ENCODE data around the gene C1D. TPM values are rescaled to one million over a fixed set of nuclear protein-coding genes. Genes with fewer than 3 reads are reported as not detected.

The C1D gene
- total and polyA plus RNA-seq, 2 experiments from 2014 or later, result 30.1 to 39.7 TPM

DNA sequence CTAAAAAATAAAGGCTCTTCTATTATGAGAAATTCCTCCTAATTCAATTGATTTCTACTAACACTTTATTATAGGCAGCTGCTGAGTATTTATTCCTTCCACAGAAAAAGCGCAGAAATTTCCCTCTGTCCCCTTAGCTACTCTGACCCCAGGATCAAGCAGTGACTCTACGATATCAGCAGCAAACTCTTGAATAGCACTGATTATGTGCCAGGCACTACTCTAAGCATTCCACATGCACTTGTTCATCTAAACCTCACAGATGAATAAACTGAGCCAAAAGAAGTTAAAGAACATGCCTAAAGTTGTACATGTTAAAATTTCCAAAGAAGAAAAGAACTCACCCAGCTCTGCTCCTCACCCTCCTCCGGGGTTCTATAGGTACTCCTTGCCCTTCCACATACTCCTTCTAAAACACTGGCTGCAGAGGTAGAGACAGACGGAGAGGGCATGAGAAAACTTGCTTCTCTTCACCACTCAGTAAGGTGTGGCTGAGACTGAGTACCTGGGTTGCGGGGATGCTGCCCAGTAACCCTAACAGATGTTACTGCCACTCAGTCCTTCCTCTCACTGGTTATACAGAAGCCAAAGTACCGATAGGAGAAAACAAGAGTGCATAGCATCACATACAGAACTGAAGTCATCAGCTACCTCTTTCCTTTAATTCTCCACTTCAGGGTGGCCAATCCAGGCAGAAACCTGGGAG, 9.9 kb downstream of the C1D start:
- H2AFZ ChIP-seq, result no peak overlapping the region
- Mint-ChIP-seq H3K4me1 (peaks cover 4% of the 10 kb centered on the region; the same call in 2 of the 3 replicates), H3K9me3 (no peaks in the 10 kb centered on the region), H3K27me3 (ENCODE audit: insufficient read depth, low read depth, poor library complexity) (no peaks in the 10 kb centered on the region), H3K4me3 (no peak overlapping the region), H3K27ac (no peak overlapping the region), H3K36me3 (ENCODE audit: low read depth) (no peaks in the 10 kb centered on the region)
- no peak for ATAC-seq
- H3K4me2 ChIP-seq, result no peak overlapping the region
- H3K79me2 ChIP-seq (replicated peaks; ENCODE audit: insufficient read depth), result peaks cover 100% of the 10 kb centered on the region
- H3K36me3 ChIP-seq (ENCODE audit: insufficient read depth), result no peaks in the 10 kb centered on the region
- DNase-seq (ENCODE audit: low spot score), result no peak
- no peak overlapping the region for H3K27ac ChIP-seq (ENCODE audit: low read depth)
- no peaks in the 10 kb centered on the region for H3K4me1 ChIP-seq (ENCODE audit: insufficient read depth)
- no peaks in the 10 kb centered on the region for H3K27me3 ChIP-seq (ENCODE audit: insufficient read depth)
- H3K9me2 ChIP-seq (ENCODE audit: insufficient read depth), result no peaks in the 10 kb centered on the region
- TF ChIP-seq ZNF331 (CRISPR knock-in tag; IDR thresholded peaks at IDR 0.05; ENCODE audit: low read depth) (no peak), ZNF114 (CRISPR knock-in tag; IDR thresholded peaks at IDR 0.05) (no peak), JUNB (IDR thresholded peaks at IDR 0.05; ENCODE audit: unreplicated experiment) (no peak), CREB1 (CRISPR knock-in tag; IDR thresholded peaks at IDR 0.05; ENCODE audit: low read depth) (no peak), EZH2phosphoT487 (IDR thresholded peaks at IDR 0.05; ENCODE audit: unreplicated experiment) (no peak), NANOG (IDR thresholded peaks at IDR 0.05; ENCODE audit: borderline replicate concordance) (no peak)
- TF ChIP-seq, protein P1, sequence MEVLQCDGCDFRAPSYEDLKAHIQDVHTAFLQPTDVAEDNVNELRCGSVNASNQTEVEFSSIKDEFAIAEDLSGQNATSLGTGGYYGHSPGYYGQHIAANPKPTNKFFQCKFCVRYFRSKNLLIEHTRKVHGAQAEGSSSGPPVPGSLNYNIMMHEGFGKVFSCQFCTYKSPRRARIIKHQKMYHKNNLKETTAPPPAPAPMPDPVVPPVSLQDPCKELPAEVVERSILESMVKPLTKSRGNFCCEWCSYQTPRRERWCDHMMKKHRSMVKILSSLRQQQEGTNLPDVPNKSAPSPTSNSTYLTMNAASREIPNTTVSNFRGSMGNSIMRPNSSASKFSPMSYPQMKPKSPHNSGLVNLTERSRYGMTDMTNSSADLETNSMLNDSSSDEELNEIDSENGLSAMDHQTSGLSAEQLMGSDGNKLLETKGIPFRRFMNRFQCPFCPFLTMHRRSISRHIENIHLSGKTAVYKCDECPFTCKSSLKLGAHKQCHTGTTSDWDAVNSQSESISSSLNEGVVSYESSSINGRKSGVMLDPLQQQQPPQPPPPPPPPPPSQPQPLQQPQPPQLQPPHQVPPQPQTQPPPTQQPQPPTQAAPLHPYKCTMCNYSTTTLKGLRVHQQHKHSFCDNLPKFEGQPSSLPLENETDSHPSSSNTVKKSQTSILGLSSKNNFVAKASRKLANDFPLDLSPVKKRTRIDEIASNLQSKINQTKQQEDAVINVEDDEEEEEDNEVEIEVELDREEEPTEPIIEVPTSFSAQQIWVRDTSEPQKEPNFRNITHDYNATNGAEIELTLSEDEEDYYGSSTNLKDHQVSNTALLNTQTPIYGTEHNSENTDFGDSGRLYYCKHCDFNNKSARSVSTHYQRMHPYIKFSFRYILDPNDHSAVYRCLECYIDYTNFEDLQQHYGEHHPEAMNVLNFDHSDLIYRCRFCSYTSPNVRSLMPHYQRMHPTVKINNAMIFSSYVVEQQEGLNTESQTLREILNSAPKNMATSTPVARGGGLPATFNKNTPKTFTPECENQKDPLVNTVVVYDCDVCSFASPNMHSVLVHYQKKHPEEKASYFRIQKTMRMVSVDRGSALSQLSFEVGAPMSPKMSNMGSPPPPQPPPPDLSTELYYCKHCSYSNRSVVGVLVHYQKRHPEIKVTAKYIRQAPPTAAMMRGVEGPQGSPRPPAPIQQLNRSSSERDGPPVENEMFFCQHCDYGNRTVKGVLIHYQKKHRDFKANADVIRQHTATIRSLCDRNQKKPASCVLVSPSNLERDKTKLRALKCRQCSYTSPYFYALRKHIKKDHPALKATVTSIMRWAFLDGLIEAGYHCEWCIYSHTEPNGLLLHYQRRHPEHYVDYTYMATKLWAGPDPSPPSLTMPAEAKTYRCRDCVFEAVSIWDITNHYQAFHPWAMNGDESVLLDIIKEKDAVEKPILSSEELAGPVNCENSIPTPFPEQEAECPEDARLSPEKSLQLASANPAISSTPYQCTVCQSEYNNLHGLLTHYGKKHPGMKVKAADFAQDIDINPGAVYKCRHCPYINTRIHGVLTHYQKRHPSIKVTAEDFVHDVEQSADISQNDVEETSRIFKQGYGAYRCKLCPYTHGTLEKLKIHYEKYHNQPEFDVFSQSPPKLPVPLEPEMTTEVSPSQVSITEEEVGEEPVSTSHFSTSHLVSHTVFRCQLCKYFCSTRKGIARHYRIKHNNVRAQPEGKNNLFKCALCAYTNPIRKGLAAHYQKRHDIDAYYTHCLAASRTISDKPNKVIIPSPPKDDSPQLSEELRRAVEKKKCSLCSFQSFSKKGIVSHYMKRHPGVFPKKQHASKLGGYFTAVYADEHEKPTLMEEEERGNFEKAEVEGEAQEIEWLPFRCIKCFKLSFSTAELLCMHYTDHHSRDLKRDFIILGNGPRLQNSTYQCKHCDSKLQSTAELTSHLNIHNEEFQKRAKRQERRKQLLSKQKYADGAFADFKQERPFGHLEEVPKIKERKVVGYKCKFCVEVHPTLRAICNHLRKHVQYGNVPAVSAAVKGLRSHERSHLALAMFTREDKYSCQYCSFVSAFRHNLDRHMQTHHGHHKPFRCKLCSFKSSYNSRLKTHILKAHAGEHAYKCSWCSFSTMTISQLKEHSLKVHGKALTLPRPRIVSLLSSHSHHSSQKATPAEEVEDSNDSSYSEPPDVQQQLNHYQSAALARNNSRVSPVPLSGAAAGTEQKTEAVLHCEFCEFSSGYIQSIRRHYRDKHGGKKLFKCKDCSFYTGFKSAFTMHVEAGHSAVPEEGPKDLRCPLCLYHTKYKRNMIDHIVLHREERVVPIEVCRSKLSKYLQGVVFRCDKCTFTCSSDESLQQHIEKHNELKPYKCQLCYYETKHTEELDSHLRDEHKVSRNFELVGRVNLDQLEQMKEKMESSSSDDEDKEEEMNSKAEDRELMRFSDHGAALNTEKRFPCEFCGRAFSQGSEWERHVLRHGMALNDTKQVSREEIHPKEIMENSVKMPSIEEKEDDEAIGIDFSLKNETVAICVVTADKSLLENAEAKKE (CRISPR knock-in tag; IDR thresholded peaks at IDR 0.05), result no peak
- TF ChIP-seq, protein P2, sequence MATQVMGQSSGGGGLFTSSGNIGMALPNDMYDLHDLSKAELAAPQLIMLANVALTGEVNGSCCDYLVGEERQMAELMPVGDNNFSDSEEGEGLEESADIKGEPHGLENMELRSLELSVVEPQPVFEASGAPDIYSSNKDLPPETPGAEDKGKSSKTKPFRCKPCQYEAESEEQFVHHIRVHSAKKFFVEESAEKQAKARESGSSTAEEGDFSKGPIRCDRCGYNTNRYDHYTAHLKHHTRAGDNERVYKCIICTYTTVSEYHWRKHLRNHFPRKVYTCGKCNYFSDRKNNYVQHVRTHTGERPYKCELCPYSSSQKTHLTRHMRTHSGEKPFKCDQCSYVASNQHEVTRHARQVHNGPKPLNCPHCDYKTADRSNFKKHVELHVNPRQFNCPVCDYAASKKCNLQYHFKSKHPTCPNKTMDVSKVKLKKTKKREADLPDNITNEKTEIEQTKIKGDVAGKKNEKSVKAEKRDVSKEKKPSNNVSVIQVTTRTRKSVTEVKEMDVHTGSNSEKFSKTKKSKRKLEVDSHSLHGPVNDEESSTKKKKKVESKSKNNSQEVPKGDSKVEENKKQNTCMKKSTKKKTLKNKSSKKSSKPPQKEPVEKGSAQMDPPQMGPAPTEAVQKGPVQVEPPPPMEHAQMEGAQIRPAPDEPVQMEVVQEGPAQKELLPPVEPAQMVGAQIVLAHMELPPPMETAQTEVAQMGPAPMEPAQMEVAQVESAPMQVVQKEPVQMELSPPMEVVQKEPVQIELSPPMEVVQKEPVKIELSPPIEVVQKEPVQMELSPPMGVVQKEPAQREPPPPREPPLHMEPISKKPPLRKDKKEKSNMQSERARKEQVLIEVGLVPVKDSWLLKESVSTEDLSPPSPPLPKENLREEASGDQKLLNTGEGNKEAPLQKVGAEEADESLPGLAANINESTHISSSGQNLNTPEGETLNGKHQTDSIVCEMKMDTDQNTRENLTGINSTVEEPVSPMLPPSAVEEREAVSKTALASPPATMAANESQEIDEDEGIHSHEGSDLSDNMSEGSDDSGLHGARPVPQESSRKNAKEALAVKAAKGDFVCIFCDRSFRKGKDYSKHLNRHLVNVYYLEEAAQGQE (IDR thresholded peaks at IDR 0.05; ENCODE audit: unreplicated experiment), result no peak
- TF ChIP-seq, protein P3, sequence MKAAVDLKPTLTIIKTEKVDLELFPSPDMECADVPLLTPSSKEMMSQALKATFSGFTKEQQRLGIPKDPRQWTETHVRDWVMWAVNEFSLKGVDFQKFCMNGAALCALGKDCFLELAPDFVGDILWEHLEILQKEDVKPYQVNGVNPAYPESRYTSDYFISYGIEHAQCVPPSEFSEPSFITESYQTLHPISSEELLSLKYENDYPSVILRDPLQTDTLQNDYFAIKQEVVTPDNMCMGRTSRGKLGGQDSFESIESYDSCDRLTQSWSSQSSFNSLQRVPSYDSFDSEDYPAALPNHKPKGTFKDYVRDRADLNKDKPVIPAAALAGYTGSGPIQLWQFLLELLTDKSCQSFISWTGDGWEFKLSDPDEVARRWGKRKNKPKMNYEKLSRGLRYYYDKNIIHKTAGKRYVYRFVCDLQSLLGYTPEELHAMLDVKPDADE (IDR thresholded peaks at IDR 0.05), result no peak
- peaks cover 32% of the 10 kb centered on the region for H4K20me1 ChIP-seq (replicated peaks; ENCODE audit: insufficient read depth)
- no peaks in the 10 kb centered on the region for H3F3A ChIP-seq (replicated peaks; ENCODE audit: low read depth)
- H3K4me3 ChIP-seq, result no peak overlapping the region

Measured in GM23338 (cell line).